Stomach (tissue), 4 donors: ENCODE measurements around the gene ZMIZ1.

Experiments used
- CTCF ChIP-seq, 7 experiments: fragments of 450-650 bp in 4 of 7; fragments of 200-600 bp in 3 of 7; sonication (generic) in 3 of 7; IDR thresholded peaks; one replicate each; pipeline ENCODE4 v1.5.1; 2016 to 2019; ENCODE audit warnings: antibody characterized with exemption in 7 of 7, control low read depth in 2 of 7, mild to moderate bottlenecking in 1 of 7
- POLR2AphosphoS5 ChIP-seq, 3 donors: sonication (generic); formaldehyde crosslinking; IDR thresholded peaks; one replicate each; pipeline ENCODE4 v1.6.1; 2016; ENCODE audit warnings: antibody characterized with exemption in 3 of 3

GRCh38 chr10:79152423-79152817, 83.7 kb downstream of the ZMIZ1 start:
- TF ChIP-seq CTCF (IDR thresholded peaks at IDR 0.05) (no peak), POLR2AphosphoS5 (IDR thresholded peaks at IDR 0.05) (no peak)
